ENCODE measurements around the gene MEOX1.

DNA sequence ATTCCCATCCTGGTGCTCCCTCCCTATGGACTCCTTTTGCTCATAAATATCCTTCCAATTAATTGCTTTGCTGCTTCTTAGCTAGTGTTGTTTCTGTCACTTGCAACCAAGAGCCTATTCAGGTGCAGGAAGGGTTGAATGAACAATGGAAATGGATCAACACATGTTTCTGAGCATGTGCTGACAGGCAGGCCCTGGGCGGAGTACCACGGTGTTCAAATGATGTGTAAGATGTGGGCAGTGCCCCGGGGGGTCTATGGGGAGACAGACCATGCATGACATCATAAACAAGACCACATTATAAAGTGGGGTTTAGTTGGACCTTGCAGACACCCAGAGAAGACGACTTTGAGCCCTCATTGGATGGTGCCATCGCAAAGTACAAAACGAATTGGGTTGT is 48.4 kb upstream of the MEOX1 start:
- TF ChIP-seq, protein P1, sequence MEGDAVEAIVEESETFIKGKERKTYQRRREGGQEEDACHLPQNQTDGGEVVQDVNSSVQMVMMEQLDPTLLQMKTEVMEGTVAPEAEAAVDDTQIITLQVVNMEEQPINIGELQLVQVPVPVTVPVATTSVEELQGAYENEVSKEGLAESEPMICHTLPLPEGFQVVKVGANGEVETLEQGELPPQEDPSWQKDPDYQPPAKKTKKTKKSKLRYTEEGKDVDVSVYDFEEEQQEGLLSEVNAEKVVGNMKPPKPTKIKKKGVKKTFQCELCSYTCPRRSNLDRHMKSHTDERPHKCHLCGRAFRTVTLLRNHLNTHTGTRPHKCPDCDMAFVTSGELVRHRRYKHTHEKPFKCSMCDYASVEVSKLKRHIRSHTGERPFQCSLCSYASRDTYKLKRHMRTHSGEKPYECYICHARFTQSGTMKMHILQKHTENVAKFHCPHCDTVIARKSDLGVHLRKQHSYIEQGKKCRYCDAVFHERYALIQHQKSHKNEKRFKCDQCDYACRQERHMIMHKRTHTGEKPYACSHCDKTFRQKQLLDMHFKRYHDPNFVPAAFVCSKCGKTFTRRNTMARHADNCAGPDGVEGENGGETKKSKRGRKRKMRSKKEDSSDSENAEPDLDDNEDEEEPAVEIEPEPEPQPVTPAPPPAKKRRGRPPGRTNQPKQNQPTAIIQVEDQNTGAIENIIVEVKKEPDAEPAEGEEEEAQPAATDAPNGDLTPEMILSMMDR (IDR thresholded peaks at IDR 0.05): no peak
- TF ChIP-seq EZH2 (IDR thresholded peaks at IDR 0.05; ENCODE audit: borderline replicate concordance, insufficient read depth, low read depth, low read length, poor library complexity, severe bottlenecking): no peak
